Osteocyte (in vitro differentiated cells): ENCODE results near the gene MFSD2B. TPM values are rescaled to one million over a fixed set of nuclear protein-coding genes. Genes with fewer than 3 reads are reported as not detected.

Experiments
- DNase-seq: peaks from one replicate; pipeline ENCODE4 v3.0.0; 2021; ENCODE audit warnings: mixed read lengths; ENCODE audit not compliant: unreplicated experiment; ENCODE audit errors: extremely low spot score
- H3K27ac Mint-ChIP-seq: one replicate; pipeline ENCODE4 v1.8.0; 2021; ENCODE audit warnings: mild to moderate bottlenecking, mixed read lengths; ENCODE audit not compliant: unreplicated experiment
- H3K27me3 Mint-ChIP-seq: one replicate; pipeline ENCODE4 v1.8.0; 2021; ENCODE audit warnings: mixed read lengths; ENCODE audit not compliant: unreplicated experiment
- H3K36me3 Mint-ChIP-seq: one replicate; pipeline ENCODE4 v1.8.0; 2021; ENCODE audit warnings: mixed read lengths; ENCODE audit not compliant: unreplicated experiment
- H3K4me1 Mint-ChIP-seq: one replicate; pipeline ENCODE4 v1.8.0; 2021; ENCODE audit warnings: mixed read lengths; ENCODE audit not compliant: unreplicated experiment
- H3K4me3 Mint-ChIP-seq: one replicate; pipeline ENCODE4 v1.8.0; 2021; ENCODE audit warnings: mild to moderate bottlenecking, moderate library complexity, mixed read lengths; ENCODE audit not compliant: unreplicated experiment
- H3K9me3 Mint-ChIP-seq: one replicate; pipeline ENCODE4 v1.8.0; 2021; ENCODE audit warnings: mixed read lengths; ENCODE audit not compliant: unreplicated experiment
- CTCF ChIP-seq: fragments of 200-600 bp; sonication (generic); IDR thresholded peaks from 2 replicates; pipeline ENCODE4 v1.5.0; 2021; ENCODE audit warnings: antibody characterized with exemption, mild to moderate bottlenecking, moderate library complexity
- total RNA-seq: library from RNA; stranded (reverse); gene quantifications from 2 replicates; pipeline ENCODE4 v1.2.1, GENCODE V29; 2021

MFSD2B gene
- total RNA-seq, 1 donor from 2014 or later = not detected

- H3K36me3 Mint-ChIP-seq = no peaks in the 10 kb centered on the region
- H3K4me3 Mint-ChIP-seq = no peak overlapping the region
- H3K4me1 Mint-ChIP-seq = peaks cover 17% of the 10 kb centered on the region
- H3K9me3 Mint-ChIP-seq = no peaks in the 10 kb centered on the region
- no peak for TF ChIP-seq CTCF
- H3K27me3 Mint-ChIP-seq = no peaks in the 10 kb centered on the region
- H3K27ac Mint-ChIP-seq = no peak overlapping the region
- no peak for DNase-seq
Observed at GRCh38 chr2:24048769-24049484, 39.0 kb downstream of the MFSD2B start.

GRCh38 chr2:24049485-24050021 is 39.7 kb downstream of the MFSD2B start, which contains the start of gene FKBP1B:
TSS of gene FKBP1B (plus strand) at chr2:24049741. CDS start at chr2:24049850, 109 bp downstream.
- DNase-seq = no peak
- H3K9me3 Mint-ChIP-seq = no peaks in the 10 kb centered on the region
- no peak for TF ChIP-seq CTCF
- H3K36me3 Mint-ChIP-seq = peaks cover 4% of the 10 kb centered on the region
- peaks cover 17% of the 10 kb centered on the region for H3K4me1 Mint-ChIP-seq
- H3K27ac Mint-ChIP-seq = no peak within 1 kb of the TSS
- H3K27me3 Mint-ChIP-seq = no peaks in the 10 kb centered on the region
- no peak within 1 kb of the TSS for H3K4me3 Mint-ChIP-seq

GRCh38 chr2:24050041-24050979 is 40.4 kb downstream of the MFSD2B start:
- Mint-ChIP-seq H3K27ac (no peak overlapping the region), H3K36me3 (peaks cover 4% of the 10 kb centered on the region), H3K9me3 (no peaks in the 10 kb centered on the region), H3K4me1 (peaks cover 13% of the 10 kb centered on the region), H3K4me3 (no peak overlapping the region), H3K27me3 (no peaks in the 10 kb centered on the region)
- no peak for DNase-seq
- TF ChIP-seq CTCF = no peak

GRCh38 chr2:24051833-24052232 is 41.9 kb downstream of the MFSD2B start:
- TF ChIP-seq CTCF = no peak
- Mint-ChIP-seq H3K27me3 (no peaks in the 10 kb centered on the region), H3K4me3 (no peak overlapping the region), H3K36me3 (peaks cover 4% of the 10 kb centered on the region), H3K4me1 (peaks cover 7% of the 10 kb centered on the region), H3K27ac (no peak overlapping the region), H3K9me3 (no peaks in the 10 kb centered on the region)
- no peak for DNase-seq

- H3K4me1 Mint-ChIP-seq = no peaks in the 10 kb centered on the region
- no peak overlapping the region for H3K27ac Mint-ChIP-seq
- no peak overlapping the region for H3K4me3 Mint-ChIP-seq
- peaks cover 4% of the 10 kb centered on the region for H3K36me3 Mint-ChIP-seq
- DNase-seq = no peak
- TF ChIP-seq CTCF = no peak
- no peaks in the 10 kb centered on the region for H3K27me3 Mint-ChIP-seq
- H3K9me3 Mint-ChIP-seq = no peaks in the 10 kb centered on the region
Observed at GRCh38 chr2:24052951-24053350, 43.1 kb downstream of the MFSD2B start.
